K562 (cell line): ENCODE measurements around the gene IRF1. TPM values are rescaled to one million over a fixed set of nuclear protein-coding genes. Genes with fewer than 3 reads are reported as not detected.

Experiments used
- ADNP ChIP-seq: fragments of 200-800 bp; sonication (Bioruptor generic); IDR thresholded peaks from 2 replicates; pipeline ENCODE4 v1.6.1; 2016; ENCODE audit warnings: missing genetic modification characterization, missing compliant biosample characterization
- C11orf30 ChIP-seq: fragments of 450-650 bp; IDR thresholded peaks from 2 replicates; pipeline ENCODE4 v1.6.1; 2016; ENCODE audit warnings: low read depth, mild to moderate bottlenecking
- CAMTA2 ChIP-seq: fragments of 250-450 bp; sonication (Bioruptor Pico); conservative IDR thresholded peaks from 2 replicates; pipeline ENCODE4 v1.5.1; 2022
- CCAR2 ChIP-seq: fragments of 200-400 bp; formaldehyde crosslinking; IDR thresholded peaks from 2 replicates; pipeline ENCODE4 v1.6.1; 2017; ENCODE audit warnings: mild to moderate bottlenecking, low read depth, low read length
- CREM ChIP-seq: IDR thresholded peaks from 2 replicates; pipeline ENCODE4 v1.6.1; 2014; ENCODE audit warnings: antibody characterized with exemption, low read depth
- DPF2 ChIP-seq: fragments of 450-650 bp; IDR thresholded peaks from 2 replicates; pipeline ENCODE4 v1.6.1; 2016
- FOXM1 ChIP-seq, 2 experiments: fragments of 450-650 bp in 1 of 2; sonication (generic) in 1 of 2; formaldehyde crosslinking in 1 of 2; IDR thresholded peaks; 2 replicates each; pipeline versions ENCODE4 v1.6.1 to v1.9.0; 2017 to 2022; ENCODE audit warnings: low read depth in 2 of 2, mild to moderate bottlenecking in 2 of 2, missing genetic modification reagents in 1 of 2, moderate library complexity in 1 of 2
- HDAC6 ChIP-seq: IDR thresholded peaks from 2 replicates; pipeline ENCODE4 v1.6.1; 2012; ENCODE audit warnings: low read depth, mild to moderate bottlenecking, control low read depth, inconsistent platforms, low read length, moderate library complexity
- KLF10 ChIP-seq: fragments of 250-450 bp; sonication (Bioruptor Pico); IDR thresholded peaks from 2 replicates; pipeline ENCODE4 v1.6.1; 2021; ENCODE audit warnings: matching md5 sums
- MTA1 ChIP-seq: fragments of 450-650 bp; IDR thresholded peaks from 2 replicates; pipeline ENCODE4 v1.6.1; 2017; ENCODE audit warnings: borderline replicate concordance
- NCOA6 ChIP-seq: fragments of 450-650 bp; IDR thresholded peaks from 2 replicates; pipeline ENCODE4 v1.6.1; 2017; ENCODE audit warnings: mild to moderate bottlenecking
- NR3C1 ChIP-seq: sonication (generic); formaldehyde crosslinking; IDR thresholded peaks from 2 replicates; pipeline ENCODE4 v1.8.1; 2022; ENCODE audit warnings: missing genetic modification reagents
- PRMT5 ChIP-seq: sonication (generic); formaldehyde crosslinking; IDR thresholded peaks from 2 replicates; pipeline ENCODE4 v1.5.0; 2020; ENCODE audit warnings: missing genetic modification reagents
- RAD21 ChIP-seq, 2 experiments: fragments of 250-450 bp in 1 of 2; fragments of 450-650 bp in 1 of 2; sonication (Bioruptor Pico) in 1 of 2; formaldehyde crosslinking in 1 of 2; IDR thresholded peaks in 1 of 2; conservative IDR thresholded peaks in 1 of 2; 2 replicates each; pipeline versions ENCODE4 v1.4.0 to v1.8.0; 2020 to 2022; ENCODE audit warnings: mild to moderate bottlenecking in 2 of 2, moderate library complexity in 1 of 2
- TAF1 ChIP-seq: IDR thresholded peaks from 2 replicates; pipeline ENCODE4 v1.6.1; 2011; ENCODE audit warnings: mild to moderate bottlenecking, low read length, moderate library complexity; ENCODE audit not compliant: insufficient read depth, control insufficient read depth, severe bottlenecking; ENCODE audit errors: extremely low read depth
- TBP ChIP-seq: optimal IDR thresholded peaks from 2 replicates; pipeline ENCODE3; 2011; ENCODE audit warnings: low read depth, low read length, improper control_type of control experiment
- ZBED1 ChIP-seq: IDR thresholded peaks from 2 replicates; pipeline ENCODE4 v1.6.1; 2014
- ZNF354B ChIP-seq: fragments of 250-450 bp; sonication (Bioruptor Pico); IDR thresholded peaks from 2 replicates; pipeline ENCODE4 v1.4.0; 2020
- ZNF695 ChIP-seq: fragments of 450-650 bp; formaldehyde crosslinking; IDR thresholded peaks from 2 replicates; pipeline ENCODE4 v1.4.0; 2020; ENCODE audit warnings: mild to moderate bottlenecking, moderate library complexity
- ZNF76 ChIP-seq: fragments of 250-450 bp; sonication (Bioruptor Pico); IDR thresholded peaks from 2 replicates; pipeline ENCODE4 v1.4.0; 2020; ENCODE audit warnings: mild to moderate bottlenecking, moderate library complexity, borderline replicate concordance
- polyA plus RNA-seq, 8 experiments: library from polyadenylated mRNA; depleted of rRNA in 4 of 8; stranded (reverse) in 5 of 8; unstranded in 3 of 8; fragments of >200 nt; fragmentation: Nextera tagmentation in 2 of 8; fragmentation: Illumina TruSeq in 1 of 8; extraction: Ambion mirVana in 2 of 8; extraction: Trizol in 1 of 8; gene quantifications; 2 replicates each; pipeline versions ENCODE4 v1.2.1 to v1.2.3, GENCODE V29; 2011 to 2014; ENCODE audit warnings: inconsistent platforms in 1 of 8, missing spikeins in 1 of 8
- total RNA-seq, 7 experiments: library from RNA; depleted of rRNA in 6 of 7; stranded (reverse); fragments of >200 nt in 6 of 7; fragmentation: Illumina TruSeq in 2 of 7; extraction: Trizol in 2 of 7; gene quantifications; 2 replicates each; pipeline versions ENCODE4 v1.2.1 to v1.2.3, GENCODE V29; 2011 to 2021; ENCODE audit warnings: low replicate concordance in 1 of 7
- TF ChIP-seq, protein P1 (sequence below): fragments of 250-450 bp; sonication (Bioruptor Pico); IDR thresholded peaks from 2 replicates; pipeline ENCODE4 v1.8.0; 2021; ENCODE audit warnings: borderline replicate concordance, mild to moderate bottlenecking, moderate library complexity; ENCODE audit not compliant: poor library complexity, severe bottlenecking
- TF ChIP-seq, protein P2 (sequence below): sonication (generic); formaldehyde crosslinking; IDR thresholded peaks from 2 replicates; pipeline ENCODE4 v1.8.1; 2023; ENCODE audit warnings: mild to moderate bottlenecking, missing genetic modification reagents, moderate library complexity

The IRF1 gene
- total and polyA plus RNA-seq, 9 of the 15 experiments (the other 6 are each of a cell fraction or from before 2014, with no cell fraction given): 1.1 to 12.3 (median 5.9) TPM

DNA sequence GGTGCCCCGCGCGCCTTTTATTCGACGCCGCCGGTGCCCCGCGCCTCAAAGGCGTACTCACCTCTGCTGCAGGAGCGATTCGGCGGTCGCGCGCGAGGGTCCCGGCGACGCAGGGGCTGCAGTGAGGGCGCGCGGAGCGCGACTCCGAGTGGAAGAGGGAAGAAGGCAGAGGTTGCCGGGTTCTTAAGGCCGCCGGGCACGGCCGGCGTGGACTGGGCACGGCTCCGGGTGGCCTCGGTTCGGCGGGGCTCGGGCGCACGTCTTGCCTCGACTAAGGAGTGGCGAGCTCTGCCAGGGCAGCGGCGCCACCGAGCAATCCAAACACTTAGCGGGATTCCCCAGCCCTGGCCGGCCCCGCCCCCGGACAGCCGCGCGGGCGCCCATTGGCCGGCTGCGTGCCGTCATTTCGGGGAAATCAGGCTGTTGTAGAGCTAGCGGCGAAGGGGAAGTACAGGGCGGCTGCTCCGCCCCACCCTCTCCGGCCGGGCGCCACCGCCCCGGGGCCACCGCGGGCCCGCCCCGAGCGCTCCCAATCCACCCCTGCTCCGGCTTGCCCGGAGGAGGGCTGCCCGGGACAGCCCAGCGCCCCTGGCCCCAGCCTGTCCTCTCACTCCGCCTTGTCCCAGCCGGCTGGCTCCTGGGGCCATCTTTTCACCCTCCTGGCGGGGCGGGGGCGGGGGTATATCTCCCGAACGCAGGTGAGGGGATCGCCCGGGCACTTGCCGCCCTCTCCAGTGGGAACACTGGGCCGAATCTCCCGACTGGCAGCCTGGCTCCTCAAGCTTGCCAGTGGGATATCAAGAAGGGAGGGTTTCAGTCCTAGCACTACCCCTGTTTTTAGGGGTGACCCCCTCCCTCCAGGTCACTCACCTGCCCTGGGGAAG lies at the start of gene IRF1 (continued):
- TF ChIP-seq, protein P1, sequence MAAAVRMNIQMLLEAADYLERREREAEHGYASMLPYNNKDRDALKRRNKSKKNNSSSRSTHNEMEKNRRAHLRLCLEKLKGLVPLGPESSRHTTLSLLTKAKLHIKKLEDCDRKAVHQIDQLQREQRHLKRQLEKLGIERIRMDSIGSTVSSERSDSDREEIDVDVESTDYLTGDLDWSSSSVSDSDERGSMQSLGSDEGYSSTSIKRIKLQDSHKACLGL (CRISPR knock-in tag): no peak
- TF ChIP-seq TAF1: peak; percentile 81
- TF ChIP-seq RAD21 (CRISPR knock-in tag; conservative IDR thresholded peaks at IDR 0.05 in 1 of 2, IDR thresholded peaks at IDR 0.05 in 1 of 2): 0 out of 4 replicates have a peak, but pooled peaks of 1 of the 2 experiments have one; percentile 5
- no peak for TF ChIP-seq ZBED1
- TF ChIP-seq ZNF354B (CRISPR knock-in tag): no peak
- TF ChIP-seq CAMTA2 (CRISPR knock-in tag): no peak
- TF ChIP-seq, protein P2, sequence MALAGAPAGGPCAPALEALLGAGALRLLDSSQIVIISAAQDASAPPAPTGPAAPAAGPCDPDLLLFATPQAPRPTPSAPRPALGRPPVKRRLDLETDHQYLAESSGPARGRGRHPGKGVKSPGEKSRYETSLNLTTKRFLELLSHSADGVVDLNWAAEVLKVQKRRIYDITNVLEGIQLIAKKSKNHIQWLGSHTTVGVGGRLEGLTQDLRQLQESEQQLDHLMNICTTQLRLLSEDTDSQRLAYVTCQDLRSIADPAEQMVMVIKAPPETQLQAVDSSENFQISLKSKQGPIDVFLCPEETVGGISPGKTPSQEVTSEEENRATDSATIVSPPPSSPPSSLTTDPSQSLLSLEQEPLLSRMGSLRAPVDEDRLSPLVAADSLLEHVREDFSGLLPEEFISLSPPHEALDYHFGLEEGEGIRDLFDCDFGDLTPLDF (CRISPR knock-in tag): no peak
- no peak for TF ChIP-seq CCAR2
- peak; percentile 28; the same call in 1 of the 2 replicates for TF ChIP-seq DPF2
- no peak for TF ChIP-seq ZNF76 (CRISPR knock-in tag)
- TF ChIP-seq HDAC6: no peak
- TF ChIP-seq PRMT5 (CRISPR knock-in tag): no peak
- no peak for TF ChIP-seq ADNP (tag)
- no peak for TF ChIP-seq ZNF695 (CRISPR knock-in tag)
- no peak for TF ChIP-seq C11orf30
- TF ChIP-seq MTA1: no peak
- no peak for TF ChIP-seq NCOA6
- no peak for TF ChIP-seq FOXM1 (IDR thresholded peaks at IDR 0.05; ENCODE audit: low read depth)
- TF ChIP-seq FOXM1 (CRISPR knock-in tag; IDR thresholded peaks at IDR 0.05; ENCODE audit: low read depth): no peak
- no peak; the same call in 1 of the 2 replicates for TF ChIP-seq NR3C1
- TF ChIP-seq KLF10 (CRISPR knock-in tag): no peak
- peak; percentile 94 for TF ChIP-seq TBP
- peak; percentile 63 for TF ChIP-seq CREM
